ENCODE measurements around the gene NOMO2. TPM values are rescaled to one million over a fixed set of nuclear protein-coding genes. Genes with fewer than 3 reads are reported as not detected.
"Not testable (repeated sequence)": the region's sequence is repeated elsewhere in the genome, so short reads cannot be mapped to it uniquely, and the experiment has no call there.

Gene NOMO2
- total and polyA plus RNA-seq, 2 experiments from 2014 or later = 88.4 to 130 TPM

- H3K27me3 ChIP-seq; H3K9me3 ChIP-seq (ENCODE audit: low read depth); H3K4me3 ChIP-seq; H3K36me3 ChIP-seq; H3K4me1 ChIP-seq (ENCODE audit: low read depth); H3K27ac ChIP-seq: not testable (repeated sequence)
- peak; percentile 18 for TF ChIP-seq CTCF (IDR thresholded peaks at IDR 0.05; ENCODE audit: low read depth, low read length)
- DNase-seq (ENCODE audit: low read depth in 1 of 2, low spot score in 1 of 2) = peak; percentile 11 to 41
These were observed 30.0 kb upstream of the NOMO2 start for GRCh38 chr16:18591908-18592307.

GRCh38 chr16:18591441-18591840 lies 29.5 kb upstream of the NOMO2 start:
- H3K27ac ChIP-seq; H3K36me3 ChIP-seq; H3K4me3 ChIP-seq; H3K27me3 ChIP-seq; H3K9me3 ChIP-seq (ENCODE audit: low read depth); H3K4me1 ChIP-seq (ENCODE audit: low read depth); DNase-seq (ENCODE audit: low read depth in 1 of 2, low spot score in 1 of 2): not testable (repeated sequence)

- not testable (repeated sequence) for H3K27ac ChIP-seq; H3K4me3 ChIP-seq; H3K9me3 ChIP-seq (ENCODE audit: low read depth); H3K36me3 ChIP-seq; DNase-seq (ENCODE audit: low read depth in 1 of 2, low spot score in 1 of 2); H3K4me1 ChIP-seq (ENCODE audit: low read depth); H3K27me3 ChIP-seq
These were observed 27.9 kb upstream of the NOMO2 start for GRCh38 chr16:18589806-18590205.

GRCh38 chr16:18586560-18587540 lies 25.0 kb upstream of the NOMO2 start:
- not testable (repeated sequence) for H3K27ac ChIP-seq; H3K9me3 ChIP-seq (ENCODE audit: low read depth); H3K27me3 ChIP-seq; H3K4me3 ChIP-seq; H3K36me3 ChIP-seq; H3K4me1 ChIP-seq (ENCODE audit: low read depth); DNase-seq (ENCODE audit: low read depth in 1 of 2, low spot score in 1 of 2)

GRCh38 chr16:18585789-18586188 lies 23.9 kb upstream of the NOMO2 start:
- not testable (repeated sequence) for H3K4me1 ChIP-seq (ENCODE audit: low read depth); H3K27ac ChIP-seq; DNase-seq (ENCODE audit: low read depth in 1 of 2, low spot score in 1 of 2); H3K9me3 ChIP-seq (ENCODE audit: low read depth); H3K36me3 ChIP-seq; H3K27me3 ChIP-seq; H3K4me3 ChIP-seq

- DNase-seq (ENCODE audit: low read depth in 1 of 2, low spot score in 1 of 2) = no peak
- no peak for TF ChIP-seq CTCF (IDR thresholded peaks at IDR 0.05; ENCODE audit: low read depth, low read length)
- H3K27me3 ChIP-seq = no peaks in the 10 kb centered on the region
- H3K4me1 ChIP-seq (ENCODE audit: low read depth) = no peaks in the 10 kb centered on the region
- H3K4me3 ChIP-seq = no peak overlapping the region
- no peaks in the 10 kb centered on the region for H3K9me3 ChIP-seq (ENCODE audit: low read depth)
- no peak overlapping the region for H3K27ac ChIP-seq
- H3K36me3 ChIP-seq = no peaks in the 10 kb centered on the region
These were observed 21.0 kb upstream of the NOMO2 start for GRCh38 chr16:18582902-18583301.

GRCh38 chr16:18580396-18580795 lies 18.5 kb upstream of the NOMO2 start:
- H3K27ac ChIP-seq; H3K27me3 ChIP-seq; H3K4me3 ChIP-seq; DNase-seq (ENCODE audit: low read depth in 1 of 2, low spot score in 1 of 2); H3K36me3 ChIP-seq; H3K9me3 ChIP-seq (ENCODE audit: low read depth); H3K4me1 ChIP-seq (ENCODE audit: low read depth): not testable (repeated sequence)

- not testable (repeated sequence) for H3K27me3 ChIP-seq; H3K4me1 ChIP-seq (ENCODE audit: low read depth); H3K27ac ChIP-seq; H3K4me3 ChIP-seq; H3K36me3 ChIP-seq; H3K9me3 ChIP-seq (ENCODE audit: low read depth); DNase-seq (ENCODE audit: low read depth in 1 of 2, low spot score in 1 of 2)
These were observed 17.4 kb upstream of the NOMO2 start for GRCh38 chr16:18579261-18579660.

GRCh38 chr16:18577942-18578341 lies 16.0 kb upstream of the NOMO2 start:
- not testable (repeated sequence) for H3K27me3 ChIP-seq; H3K4me3 ChIP-seq; H3K36me3 ChIP-seq; H3K4me1 ChIP-seq (ENCODE audit: low read depth); H3K9me3 ChIP-seq (ENCODE audit: low read depth); DNase-seq (ENCODE audit: low read depth in 1 of 2, low spot score in 1 of 2); H3K27ac ChIP-seq

GRCh38 chr16:18575945-18576344 lies 14.0 kb upstream of the NOMO2 start:
- H3K27ac ChIP-seq; H3K27me3 ChIP-seq; H3K36me3 ChIP-seq; H3K9me3 ChIP-seq (ENCODE audit: low read depth); DNase-seq (ENCODE audit: low read depth in 1 of 2, low spot score in 1 of 2); H3K4me3 ChIP-seq; H3K4me1 ChIP-seq (ENCODE audit: low read depth): not testable (repeated sequence)

- H3K27me3 ChIP-seq; H3K27ac ChIP-seq; DNase-seq (ENCODE audit: low read depth in 1 of 2, low spot score in 1 of 2); H3K9me3 ChIP-seq (ENCODE audit: low read depth); H3K4me1 ChIP-seq (ENCODE audit: low read depth); H3K36me3 ChIP-seq; H3K4me3 ChIP-seq: not testable (repeated sequence)
These were observed 13.5 kb upstream of the NOMO2 start for GRCh38 chr16:18575298-18575917.

- not testable (repeated sequence) for H3K4me1 ChIP-seq (ENCODE audit: low read depth); DNase-seq (ENCODE audit: low read depth in 1 of 2, low spot score in 1 of 2); H3K4me3 ChIP-seq; H3K27me3 ChIP-seq; H3K27ac ChIP-seq; H3K36me3 ChIP-seq; H3K9me3 ChIP-seq (ENCODE audit: low read depth)
These were observed 12.0 kb upstream of the NOMO2 start for GRCh38 chr16:18573887-18574286.
